Smooth muscle cell (in vitro differentiated cells): ENCODE data around the gene MYBPC2. TPM values are rescaled to one million over a fixed set of nuclear protein-coding genes. Genes with fewer than 3 reads are reported as not detected.

Experiments used
- DNase-seq: peaks from one replicate; lab custom pipeline; 2025; ENCODE audit not compliant: unreplicated experiment; lab: John Stamatoyannopoulos, UW
- H2AFZ ChIP-seq: fragments of 200-600 bp; sonication (generic); 2 replicates; pipeline ENCODE4 v1.6.0; 2016; ENCODE audit warnings: antibody characterized with exemption, low read depth, mild to moderate bottlenecking
- H3F3A ChIP-seq: fragments of 200-600 bp; sonication (generic); 2 replicates; pipeline ENCODE4 v1.6.0; 2017; ENCODE audit warnings: antibody characterized with exemption, low read depth
- H3K27ac ChIP-seq: fragments of 200-600 bp; sonication (generic); 2 replicates; pipeline ENCODE4 v1.5.1; 2016; ENCODE audit warnings: low read depth, mild to moderate bottlenecking
- H3K27me3 ChIP-seq: fragments of 200-600 bp; sonication (generic); 2 replicates; pipeline ENCODE4 v1.6.1; 2016; ENCODE audit warnings: low read depth, mild to moderate bottlenecking
- H3K36me3 ChIP-seq: fragments of 200-600 bp; sonication (generic); 2 replicates; pipeline ENCODE4 v1.5.1; 2016; ENCODE audit warnings: low read depth
- H3K4me1 ChIP-seq: fragments of 200-600 bp; sonication (generic); 2 replicates; pipeline ENCODE4 v1.5.1; 2016; ENCODE audit warnings: low read depth
- H3K4me2 ChIP-seq: fragments of 200-600 bp; sonication (generic); 2 replicates; pipeline ENCODE4 v1.6.0; 2016; ENCODE audit warnings: mild to moderate bottlenecking
- H3K4me3 ChIP-seq: fragments of 200-600 bp; sonication (generic); 2 replicates; pipeline ENCODE4 v1.5.1; 2016; ENCODE audit warnings: mild to moderate bottlenecking
- H3K79me2 ChIP-seq: fragments of 200-600 bp; sonication (generic); 2 replicates; pipeline ENCODE4 v1.6.0; 2016; ENCODE audit warnings: low read depth, mild to moderate bottlenecking
- H3K9ac ChIP-seq: fragments of 200-600 bp; sonication (generic); 2 replicates; pipeline ENCODE4 v1.6.0; 2016; ENCODE audit warnings: low read depth
- H3K9me3 ChIP-seq: fragments of 200-600 bp; sonication (generic); replicated peaks from 2 replicates; pipeline ENCODE4 v1.5.1; 2016; ENCODE audit warnings: low read depth
- H4K20me1 ChIP-seq: fragments of 200-600 bp; sonication (generic); 2 replicates; pipeline ENCODE4 v1.6.0; 2016; ENCODE audit warnings: low read depth
- WGBS: methylation state at CpG from one replicate; pipeline ENCODE4 v1.1.7; 2016; ENCODE audit warnings: low lambda C conversion rate; 5-methylcytosine and 5-hydroxymethylcytosine counted together
- polyA plus RNA-seq: library from polyadenylated mRNA; unstranded; fragments of >200 nt; fragmentation: Nextera tagmentation; extraction: Ambion mirVana; gene quantifications from 2 replicates; pipeline ENCODE4 v1.2.1, GENCODE V29; 2016
- total RNA-seq: library from RNA; depleted of rRNA; stranded (reverse); fragments of >200 nt; gene quantifications from 2 replicates; pipeline ENCODE4 v1.2.3, GENCODE V29; 2014
- TF ChIP-seq, protein P1 (sequence below): fragments of 200-600 bp; sonication (generic); IDR thresholded peaks from 2 replicates; pipeline ENCODE4 v1.5.1; 2017; ENCODE audit warnings: borderline replicate concordance, mild to moderate bottlenecking, antibody characterized with exemption; ENCODE audit not compliant: insufficient read depth, poor library complexity, severe bottlenecking

Gene MYBPC2
- total and polyA plus RNA-seq, 2 experiments from 2014 or later: not detected

DNA sequence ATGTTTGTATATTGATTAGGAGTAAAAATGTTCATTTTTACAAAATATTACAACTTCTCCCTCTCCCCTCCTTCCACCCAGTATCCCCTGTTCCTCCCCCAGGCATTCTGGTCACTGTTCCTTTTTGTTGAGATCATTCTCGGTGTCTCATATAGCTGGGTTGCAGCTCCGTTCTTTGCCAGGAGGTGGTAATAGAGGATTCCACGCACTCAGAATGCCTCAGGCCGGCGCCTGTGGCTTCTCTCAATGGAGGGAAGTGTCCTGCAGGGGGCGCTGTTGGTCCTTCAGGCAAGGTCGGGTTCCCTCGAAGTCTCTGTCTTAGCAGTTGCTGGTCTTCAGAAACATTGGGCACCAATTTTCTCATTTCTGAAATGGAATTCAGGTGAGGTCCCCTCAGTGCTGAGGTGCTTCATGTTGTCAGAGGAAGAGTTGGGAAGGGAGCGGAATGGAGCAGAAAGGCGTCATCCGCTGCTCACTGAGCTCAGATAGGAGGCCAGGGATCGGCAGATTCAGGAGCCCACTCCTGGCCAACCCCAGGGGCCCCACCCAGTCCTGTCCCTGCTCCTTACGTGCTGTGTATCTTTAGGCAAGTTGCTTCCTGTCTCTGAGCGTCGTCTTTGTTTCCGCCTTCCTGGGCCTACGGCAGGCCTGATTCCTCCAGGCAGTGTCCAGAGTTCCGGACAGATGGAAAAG, 54.3 kb downstream of the MYBPC2 start:
- Histone ChIP-seq H3K36me3 (no peaks in the 10 kb centered on the region), H3F3A (no peaks in the 10 kb centered on the region), H3K27me3 (no peaks in the 10 kb centered on the region), H4K20me1 (no peaks in the 10 kb centered on the region), H3K9me3 (no peaks in the 10 kb centered on the region), H3K9ac (no peak overlapping the region), H3K4me1 (no peaks in the 10 kb centered on the region), H3K4me2 (no peak overlapping the region), H3K27ac (no peak overlapping the region), H3K4me3 (no peak overlapping the region), H3K79me2 (no peaks in the 10 kb centered on the region), H2AFZ (no peak overlapping the region)
- DNase-seq: no peak
- 78% methylated on average over 17 of the region's 18 CpGs for WGBS
- TF ChIP-seq, protein P1, sequence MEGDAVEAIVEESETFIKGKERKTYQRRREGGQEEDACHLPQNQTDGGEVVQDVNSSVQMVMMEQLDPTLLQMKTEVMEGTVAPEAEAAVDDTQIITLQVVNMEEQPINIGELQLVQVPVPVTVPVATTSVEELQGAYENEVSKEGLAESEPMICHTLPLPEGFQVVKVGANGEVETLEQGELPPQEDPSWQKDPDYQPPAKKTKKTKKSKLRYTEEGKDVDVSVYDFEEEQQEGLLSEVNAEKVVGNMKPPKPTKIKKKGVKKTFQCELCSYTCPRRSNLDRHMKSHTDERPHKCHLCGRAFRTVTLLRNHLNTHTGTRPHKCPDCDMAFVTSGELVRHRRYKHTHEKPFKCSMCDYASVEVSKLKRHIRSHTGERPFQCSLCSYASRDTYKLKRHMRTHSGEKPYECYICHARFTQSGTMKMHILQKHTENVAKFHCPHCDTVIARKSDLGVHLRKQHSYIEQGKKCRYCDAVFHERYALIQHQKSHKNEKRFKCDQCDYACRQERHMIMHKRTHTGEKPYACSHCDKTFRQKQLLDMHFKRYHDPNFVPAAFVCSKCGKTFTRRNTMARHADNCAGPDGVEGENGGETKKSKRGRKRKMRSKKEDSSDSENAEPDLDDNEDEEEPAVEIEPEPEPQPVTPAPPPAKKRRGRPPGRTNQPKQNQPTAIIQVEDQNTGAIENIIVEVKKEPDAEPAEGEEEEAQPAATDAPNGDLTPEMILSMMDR: peak; percentile 56

DNA sequence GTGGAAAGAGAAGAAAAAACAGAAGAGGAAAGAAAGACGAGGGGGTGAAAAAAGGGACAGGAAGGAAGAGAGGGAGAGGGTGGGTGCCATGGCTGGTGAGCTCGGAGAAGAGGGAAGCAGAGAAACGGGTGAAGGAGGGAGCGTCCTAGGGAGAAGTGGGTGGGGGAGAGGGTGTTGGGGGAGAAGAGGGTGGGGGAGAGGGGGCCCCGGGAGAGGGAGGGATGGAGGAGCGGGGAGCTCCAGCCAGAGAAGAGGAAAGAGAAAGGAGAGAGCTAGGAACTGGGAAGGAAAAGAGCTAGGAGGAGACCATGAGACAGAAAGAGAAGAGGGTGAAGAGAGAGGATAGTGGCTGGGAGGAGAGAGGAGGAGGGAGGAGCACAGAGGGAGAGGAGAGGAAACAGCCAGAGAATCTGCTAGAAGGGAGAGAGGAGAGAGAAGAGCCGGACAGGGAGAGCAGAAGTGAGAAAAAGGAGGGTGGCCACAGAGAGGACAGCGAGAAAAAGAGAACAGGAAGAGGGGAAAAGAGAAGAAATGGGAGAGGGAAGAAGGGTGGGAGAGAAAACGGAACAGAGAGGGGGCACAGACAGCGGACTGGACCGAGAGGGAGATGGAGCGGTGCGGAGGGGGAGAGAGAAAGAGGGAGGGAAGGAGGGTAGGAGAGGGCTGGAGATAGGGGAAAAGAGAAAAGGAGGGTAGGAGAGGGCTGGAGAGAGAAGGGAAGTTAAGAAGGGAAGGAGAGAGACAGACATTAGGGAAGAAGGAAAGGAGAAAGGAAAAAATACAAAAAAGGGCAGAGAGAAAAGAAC, 55.9 kb downstream of the MYBPC2 start:
- no peak for DNase-seq
- TF ChIP-seq, protein P1: no peak
- Histone ChIP-seq H3K9ac (no peak overlapping the region), H3K4me1 (no peaks in the 10 kb centered on the region), H3K36me3 (no peaks in the 10 kb centered on the region), H3K27me3 (peaks cover 5% of the 10 kb centered on the region), H3F3A (no peaks in the 10 kb centered on the region), H2AFZ (no peak overlapping the region), H4K20me1 (no peaks in the 10 kb centered on the region), H3K4me3 (no peak overlapping the region), H3K27ac (no peak overlapping the region), H3K9me3 (no peaks in the 10 kb centered on the region), H3K4me2 (peak overlapping the region; percentile 31), H3K79me2 (no peaks in the 10 kb centered on the region)
- 55% methylated on average over 7 of the region's 13 CpGs for WGBS

DNA sequence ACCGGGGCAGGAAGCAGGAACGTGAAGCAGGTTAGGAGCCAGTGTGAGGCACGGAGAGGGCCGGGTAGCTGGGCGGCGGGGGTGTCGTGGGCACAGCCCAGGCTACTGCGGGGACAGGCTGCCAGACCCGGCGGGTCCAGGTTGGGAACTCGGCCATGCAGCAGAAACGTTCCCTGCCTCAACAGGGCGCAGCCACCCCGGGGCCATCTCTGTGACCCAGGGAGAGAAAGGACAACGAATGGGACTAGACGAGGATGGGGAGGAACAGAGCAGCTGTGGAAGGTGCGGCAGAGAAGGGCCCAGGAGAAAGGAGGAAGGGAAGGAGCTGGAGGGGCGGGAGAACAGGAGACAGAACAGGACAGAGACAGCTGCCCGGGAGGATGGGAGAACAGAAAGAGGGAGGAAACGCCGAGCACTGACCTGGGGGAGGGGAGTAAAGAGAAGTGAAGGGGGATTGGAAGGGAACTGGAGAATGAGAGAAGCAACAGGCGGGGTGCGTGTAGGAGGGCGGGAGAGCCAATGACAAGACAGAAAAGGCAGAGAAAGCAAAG, 56.8 kb downstream of the MYBPC2 start:
- peaks cover 5% of the 10 kb centered on the region for H3K27me3 ChIP-seq
- H3K36me3 ChIP-seq: no peaks in the 10 kb centered on the region
- no peaks in the 10 kb centered on the region for H3K4me1 ChIP-seq
- H2AFZ ChIP-seq: no peak overlapping the region
- no peak for DNase-seq
- no peaks in the 10 kb centered on the region for H4K20me1 ChIP-seq
- TF ChIP-seq, protein P1: no peak
- no peak overlapping the region for H3K9ac ChIP-seq
- H3K79me2 ChIP-seq: no peaks in the 10 kb centered on the region
- H3K4me3 ChIP-seq: no peak overlapping the region
- no peaks in the 10 kb centered on the region for H3F3A ChIP-seq
- WGBS: 57% methylated on average over 21 of the region's 24 CpGs
- H3K4me2 ChIP-seq: no peak overlapping the region
- no peaks in the 10 kb centered on the region for H3K9me3 ChIP-seq
- no peak overlapping the region for H3K27ac ChIP-seq
